GM10847 (cell line): Measurements from ENCODE around the gene GALNT14.

ENCODE experiments used
- POLR2A ChIP-seq: IDR thresholded peaks from 2 replicates; pipeline ENCODE4 v1.6.1; 2011; ENCODE audit not compliant: insufficient read length; ENCODE audit errors: extremely low read depth

GALNT14 gene

DNA sequence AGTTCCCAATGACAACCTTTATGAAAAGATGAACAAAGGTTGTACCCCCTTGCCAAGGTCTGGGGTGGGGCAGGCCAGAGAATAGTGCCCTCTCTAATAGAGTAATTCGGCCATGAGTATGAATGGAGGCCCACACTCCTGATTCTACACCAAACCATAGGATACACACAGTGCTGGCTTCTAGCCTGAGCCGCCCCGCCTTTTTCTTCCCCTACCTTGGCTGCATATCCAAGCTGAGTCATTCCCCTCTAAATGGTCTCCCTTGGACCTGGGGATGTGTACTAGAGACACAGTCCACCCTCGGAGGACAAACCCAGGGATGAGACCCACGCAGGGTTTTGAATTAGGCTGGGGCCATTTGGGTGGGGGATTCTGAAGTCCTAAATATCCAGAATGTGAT, 223.8 kb downstream of the GALNT14 start:
- TF ChIP-seq POLR2A = no peak

DNA sequence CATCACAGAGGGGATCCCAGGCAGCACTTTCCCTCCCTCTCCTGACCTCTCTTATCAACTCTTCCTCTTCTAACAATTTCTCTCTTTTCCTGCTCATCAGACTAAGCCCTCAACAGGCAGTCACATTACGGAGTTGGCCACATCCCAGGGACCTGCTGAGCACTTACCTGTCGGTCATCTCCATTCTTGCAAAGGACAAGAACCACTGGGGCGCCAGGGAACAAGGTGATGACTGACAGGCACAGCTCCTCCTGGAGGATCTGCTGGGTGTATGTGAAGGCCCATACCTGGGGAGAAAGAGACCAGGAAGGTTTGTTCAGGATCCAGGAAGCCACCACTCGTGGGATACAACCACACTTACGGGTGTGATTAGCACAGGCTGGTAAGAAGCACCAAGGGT, 226.2 kb downstream of the GALNT14 start:
- no peak for TF ChIP-seq POLR2A

DNA sequence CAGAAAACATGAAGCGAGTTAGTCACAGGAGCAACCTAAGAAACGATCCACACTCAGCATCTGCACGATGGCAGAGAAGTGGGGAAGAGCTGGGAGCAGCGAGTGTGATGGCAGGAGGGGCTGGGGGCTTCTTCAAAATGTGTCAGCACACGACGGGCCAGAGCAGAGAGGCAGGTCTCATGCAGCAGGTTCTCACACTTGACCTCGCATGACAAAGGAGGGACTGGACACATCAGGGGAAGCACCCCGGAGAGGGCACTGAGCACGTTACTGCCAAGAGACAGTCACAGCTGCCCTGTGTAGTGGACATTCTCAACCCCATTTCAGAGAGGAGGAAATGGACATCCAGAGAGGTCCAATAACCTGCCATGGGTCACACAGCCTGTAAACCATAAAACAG, 226.9 kb downstream of the GALNT14 start:
- TF ChIP-seq POLR2A = no peak

DNA sequence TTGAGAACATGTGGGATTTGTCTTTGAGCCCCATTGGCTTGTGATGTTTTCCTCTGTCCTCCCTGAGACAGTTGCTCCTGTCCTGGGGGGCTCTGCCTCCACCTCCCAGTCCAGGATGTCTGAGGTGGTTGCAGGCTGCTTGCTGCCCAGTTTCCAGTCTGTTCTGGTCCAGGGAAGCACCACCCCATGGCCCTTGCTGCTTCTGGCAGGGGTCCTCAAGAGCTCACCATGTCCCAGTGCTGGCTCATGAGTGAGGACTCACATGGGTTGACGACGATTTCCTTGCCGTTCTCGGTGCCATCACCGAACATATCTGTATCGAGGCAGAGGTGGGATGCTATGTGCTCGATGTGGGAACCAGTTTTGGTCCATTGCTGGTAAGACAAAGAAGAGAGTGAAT, 227.6 kb downstream of the GALNT14 start:
- TF ChIP-seq POLR2A = no peak

DNA sequence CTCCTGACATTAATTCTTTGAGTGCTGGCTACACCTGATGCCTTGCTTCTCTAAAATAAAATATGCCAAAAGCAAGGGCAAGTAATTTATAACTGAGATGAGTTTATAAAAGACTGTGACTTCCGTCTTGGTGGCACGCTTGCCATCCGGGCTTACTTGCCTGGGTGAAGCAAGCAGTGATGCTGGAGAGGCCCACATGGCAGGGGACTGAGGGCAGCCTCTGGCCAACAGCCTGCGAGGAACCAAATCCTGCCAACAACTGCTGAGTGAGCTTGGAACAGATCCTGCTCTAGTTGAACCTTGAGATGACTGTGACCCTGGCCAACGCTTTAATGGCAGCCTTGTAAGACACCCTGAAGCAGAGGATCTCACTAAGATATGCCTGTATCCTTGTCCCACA, 234.9 kb downstream of the GALNT14 start:
- no peak for TF ChIP-seq POLR2A

DNA sequence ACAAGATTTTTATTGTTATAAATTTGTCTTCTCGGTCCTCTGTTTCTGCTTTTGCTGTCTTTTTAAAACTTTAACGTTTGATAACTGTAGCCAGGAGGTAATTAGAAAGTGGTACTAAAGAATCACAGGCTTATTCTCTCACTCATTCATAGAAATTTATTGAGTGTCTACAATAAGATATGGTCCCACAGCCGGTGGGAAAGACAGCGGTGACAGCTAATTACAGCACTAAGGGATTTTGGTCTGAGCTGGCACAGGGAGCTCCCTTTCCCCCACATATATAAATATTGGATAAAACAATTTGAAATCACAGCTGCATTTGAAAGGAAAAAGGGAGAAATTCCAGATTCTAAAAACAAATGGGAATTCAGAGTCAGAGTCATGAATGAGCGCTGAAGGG, 237.9 kb downstream of the GALNT14 start:
- no peak for TF ChIP-seq POLR2A

DNA sequence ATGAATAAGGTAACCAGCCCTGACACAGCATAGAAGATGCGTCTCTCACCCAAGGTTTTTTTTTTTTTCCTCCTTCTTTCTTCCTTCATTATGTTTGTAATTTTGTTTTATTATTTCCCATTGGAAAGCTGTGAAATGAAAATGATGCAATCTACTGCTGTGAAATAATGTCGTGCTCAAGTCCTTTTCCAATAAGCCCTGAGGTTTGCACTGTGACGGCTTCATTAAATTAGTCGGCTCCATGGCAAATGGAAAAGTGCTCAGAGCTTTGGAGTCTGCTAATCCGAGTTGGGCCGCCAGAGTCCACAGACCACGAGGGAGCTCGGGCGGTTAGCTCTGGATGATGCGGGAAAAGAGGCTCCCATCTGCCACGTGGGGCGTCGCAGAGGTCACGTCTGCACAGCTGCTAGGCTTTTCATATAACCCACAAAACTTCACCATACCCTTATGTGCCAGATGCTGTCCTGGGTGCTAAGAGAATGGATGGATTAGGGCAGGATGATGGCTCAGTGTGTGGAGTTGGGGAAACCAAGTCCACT, 238.7 kb downstream of the GALNT14 start:
- TF ChIP-seq POLR2A = no peak

DNA sequence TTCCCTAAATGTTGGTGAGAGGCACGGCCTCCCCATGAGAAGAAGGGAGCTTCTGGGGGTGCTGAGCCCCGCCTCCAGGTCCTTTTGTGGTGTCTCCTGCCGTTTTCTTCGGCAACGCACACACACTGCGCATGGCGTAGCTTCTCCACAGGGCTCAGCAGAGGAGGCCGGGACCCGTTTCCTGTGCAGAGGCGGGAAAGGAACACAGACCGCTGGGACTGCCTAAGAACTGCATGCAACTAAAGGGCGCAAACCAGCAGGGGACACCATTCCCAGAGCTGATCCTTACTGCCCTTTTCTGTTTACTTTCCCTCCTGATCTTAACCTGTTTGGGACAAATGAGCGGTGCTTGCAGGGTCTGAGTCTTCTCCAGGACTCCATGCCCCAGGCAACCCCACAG, 240.7 kb downstream of the GALNT14 start:
- TF ChIP-seq POLR2A = no peak

DNA sequence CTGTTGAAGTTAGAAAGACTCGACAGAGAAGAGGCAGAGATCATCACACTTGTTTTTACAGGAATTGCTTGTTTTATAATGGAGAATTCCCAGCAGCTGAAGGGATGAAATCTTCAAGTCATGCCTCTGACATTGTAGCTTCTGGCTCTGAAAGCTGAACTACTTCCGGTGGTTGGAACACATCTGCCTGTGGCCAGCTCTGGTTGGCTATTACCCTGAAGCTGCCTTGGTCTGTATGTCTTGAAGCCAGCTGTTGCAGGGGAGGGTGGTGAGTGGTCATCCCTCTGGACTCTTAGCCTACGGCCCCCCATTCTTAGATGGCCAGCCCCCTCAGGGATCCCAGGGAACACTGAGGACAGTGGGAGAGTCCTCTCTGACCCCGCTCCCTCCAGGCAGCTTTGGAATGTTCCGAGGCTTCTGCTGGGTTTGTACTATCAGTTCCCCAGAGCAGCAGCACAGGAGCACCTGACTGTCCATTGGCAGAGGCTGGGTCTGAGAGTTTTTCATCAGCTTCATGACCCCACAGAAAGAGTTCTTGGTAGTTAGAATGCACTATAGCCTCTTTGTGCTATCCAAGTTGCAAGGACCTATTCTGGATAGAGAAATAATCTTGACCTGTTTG, 243.6 kb downstream of the GALNT14 start:
- no peak for TF ChIP-seq POLR2A

DNA sequence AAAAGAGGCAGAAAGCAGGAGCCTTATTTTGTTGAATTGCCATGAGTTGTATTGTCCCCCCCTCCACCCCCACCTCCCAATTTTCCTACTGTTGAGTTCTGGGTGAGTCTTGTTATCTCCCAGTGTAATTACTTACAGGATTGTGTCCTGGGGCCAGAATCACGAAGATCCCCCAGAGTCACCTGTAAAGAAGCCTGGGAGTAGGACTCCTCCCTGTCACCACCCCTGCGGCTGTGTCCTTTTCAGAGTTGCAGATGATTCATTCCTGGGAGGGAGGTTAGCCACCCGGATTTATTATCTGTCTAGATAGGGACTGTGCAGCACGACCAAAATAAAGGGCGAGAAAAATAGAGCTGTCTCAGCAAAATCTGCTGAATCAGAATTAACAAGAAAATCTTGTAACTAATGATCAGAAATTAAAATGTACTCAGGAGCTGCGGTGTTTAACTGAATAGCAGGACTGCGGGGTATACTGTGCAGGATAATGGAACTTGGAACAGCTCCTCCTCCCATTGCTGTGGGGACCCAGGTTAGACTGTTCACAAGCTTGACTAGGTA, 249.3 kb downstream of the GALNT14 start:
- TF ChIP-seq POLR2A = no peak

DNA sequence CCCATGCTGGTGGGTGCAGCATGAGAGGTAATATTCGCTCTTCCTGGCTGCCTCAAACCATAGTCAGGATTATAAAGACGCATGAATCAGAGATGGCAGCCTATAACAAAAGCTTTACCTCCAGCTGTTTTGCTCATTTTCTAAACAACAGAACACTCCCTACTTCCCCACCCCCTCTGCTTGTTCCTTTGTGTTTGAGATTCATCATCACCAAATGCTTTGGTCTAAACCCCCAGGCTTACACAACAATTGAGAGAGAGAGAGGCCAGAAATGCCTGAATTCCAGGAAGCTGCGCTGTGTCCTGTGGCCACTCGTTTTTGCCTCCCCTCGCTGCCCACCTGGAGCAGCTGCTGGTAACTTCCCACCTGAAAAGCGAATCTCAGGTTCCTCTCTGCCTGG, 252.2 kb downstream of the GALNT14 start:
- TF ChIP-seq POLR2A = no peak

DNA sequence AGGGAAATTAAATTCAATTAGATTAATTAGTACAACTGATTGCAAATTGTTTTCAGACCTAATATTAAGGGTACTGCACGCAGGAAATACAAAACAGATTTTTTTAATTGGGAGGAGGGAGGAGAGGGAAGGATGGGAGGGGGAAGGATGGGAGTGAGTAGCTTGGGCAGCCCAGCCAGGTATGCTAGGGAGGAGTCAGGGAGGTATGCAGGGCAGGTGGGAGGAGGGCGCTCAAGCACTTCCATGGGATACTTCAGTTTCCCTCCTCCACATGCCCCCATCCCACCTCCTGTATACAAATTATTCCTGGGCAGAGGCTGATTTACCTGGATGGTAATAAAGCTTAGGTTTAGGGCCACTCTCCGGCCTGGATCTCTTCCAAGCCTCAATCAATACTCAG, 254.4 kb downstream of the GALNT14 start:
- TF ChIP-seq POLR2A = no peak

DNA sequence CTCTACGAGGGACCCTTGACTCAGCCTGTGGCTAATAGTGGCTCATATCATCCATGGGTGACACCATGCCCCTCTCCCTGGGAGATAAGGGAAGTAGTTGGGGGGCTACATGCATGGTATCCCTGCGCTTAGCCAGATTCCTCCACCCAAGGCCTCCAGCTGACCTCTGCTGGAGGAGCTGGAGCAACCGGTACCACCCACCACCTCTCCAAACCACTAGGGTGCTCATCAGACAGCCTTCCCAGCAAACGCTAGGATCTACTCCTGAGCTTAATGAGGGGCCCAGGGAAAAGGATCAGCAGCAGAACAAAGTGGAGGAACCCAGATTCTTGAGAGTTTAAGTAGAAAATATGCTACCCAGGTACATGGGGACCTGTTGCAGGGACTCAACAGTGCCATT, 255.1 kb downstream of the GALNT14 start:
- no peak for TF ChIP-seq POLR2A

DNA sequence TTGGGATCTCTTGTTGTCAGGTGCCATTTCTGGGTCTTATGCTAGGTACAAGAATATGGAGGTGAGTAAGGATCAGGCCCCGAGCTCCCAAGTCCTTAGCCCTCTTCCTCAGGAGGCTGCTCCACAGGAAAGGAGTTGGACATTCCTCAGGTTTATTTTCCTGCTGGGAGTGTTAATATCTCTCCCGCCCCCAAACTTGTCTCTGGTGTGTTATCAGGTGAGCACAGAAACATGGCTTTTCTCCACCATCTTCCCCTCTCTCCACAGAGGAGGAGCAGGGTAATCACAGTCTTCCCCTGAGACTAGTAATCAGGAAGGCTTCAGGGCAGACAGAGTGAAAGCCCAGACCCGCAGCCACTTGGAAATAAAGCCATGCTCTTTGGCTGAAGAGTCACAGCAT, 257.7 kb downstream of the GALNT14 start:
- TF ChIP-seq POLR2A = no peak

DNA sequence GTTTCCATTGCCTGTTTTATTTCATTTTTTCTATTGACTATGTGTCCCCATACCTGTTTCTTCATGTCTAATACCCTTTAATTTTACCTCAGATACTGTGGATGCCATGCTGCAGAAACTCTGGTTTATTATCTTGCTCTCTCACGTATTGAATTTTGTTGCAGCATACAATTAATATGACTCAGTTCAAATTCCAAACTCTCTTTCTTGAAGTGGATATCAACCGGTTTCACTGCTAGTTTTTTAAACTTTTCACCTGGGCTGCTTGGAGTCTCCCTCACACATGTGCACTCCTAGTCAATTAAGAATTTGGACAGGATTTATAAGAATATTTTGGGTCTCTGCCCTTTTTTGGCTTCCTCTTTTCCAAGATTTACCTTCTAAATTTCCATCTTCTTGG, 260.4 kb downstream of the GALNT14 start:
- TF ChIP-seq POLR2A = no peak

DNA sequence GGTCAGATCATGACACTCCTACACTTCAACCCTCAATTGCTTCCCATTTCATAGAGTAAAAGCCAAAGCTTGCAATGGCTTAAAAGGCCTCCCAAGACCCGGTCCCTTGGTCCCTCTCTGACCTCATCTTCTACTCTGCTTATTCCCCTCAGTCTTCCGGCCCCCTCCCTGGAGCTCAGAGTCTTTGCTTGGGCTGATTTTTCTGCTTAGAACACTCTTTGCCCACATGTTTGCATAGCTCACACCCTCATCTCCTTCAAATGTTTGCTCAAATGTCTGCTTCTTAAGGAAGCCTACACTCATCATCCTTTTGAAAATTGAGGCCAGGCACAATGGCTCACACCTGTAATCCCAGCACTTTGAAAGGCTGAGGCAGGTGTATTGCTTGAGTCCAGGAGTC, 265.4 kb downstream of the GALNT14 start:
- TF ChIP-seq POLR2A = no peak

DNA sequence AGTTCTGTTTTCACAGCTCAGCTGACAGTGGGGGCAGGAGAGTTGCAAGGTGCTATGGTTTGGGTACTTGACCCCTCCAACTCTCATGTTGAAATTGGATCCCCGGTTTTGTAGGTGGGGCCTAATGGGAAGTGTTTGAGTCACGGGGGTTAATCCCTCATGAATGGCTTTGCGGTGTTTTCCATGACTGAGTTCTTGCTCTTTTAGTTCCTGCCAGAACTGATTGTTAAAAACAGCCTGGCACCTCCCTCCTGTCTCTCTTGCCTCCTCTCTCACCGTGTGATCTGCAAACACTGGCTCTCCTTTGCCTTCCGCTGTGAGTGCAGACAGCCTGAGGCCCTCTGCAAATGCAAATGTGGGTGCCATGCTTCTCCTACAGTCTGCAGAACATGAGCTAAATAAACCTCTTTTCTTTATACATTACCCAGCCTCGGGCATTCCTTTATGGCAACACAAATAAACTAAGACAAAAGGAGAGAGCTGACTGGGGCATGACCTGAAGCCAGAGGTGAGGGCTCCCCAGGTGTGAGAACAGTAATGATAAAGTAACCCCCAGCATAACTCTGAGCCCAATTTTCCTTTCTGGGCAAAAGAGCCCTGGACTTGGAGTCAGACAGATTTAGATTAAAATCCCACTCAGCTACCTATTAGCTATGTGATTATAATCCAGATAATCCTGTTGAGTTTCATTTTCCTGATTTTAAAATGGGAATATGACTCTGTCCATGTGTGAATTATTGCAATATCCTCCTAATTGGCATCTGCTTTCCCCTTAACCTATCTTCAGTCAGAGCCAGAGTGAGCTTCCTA, 266.1 kb downstream of the GALNT14 start:
- TF ChIP-seq POLR2A = no peak

DNA sequence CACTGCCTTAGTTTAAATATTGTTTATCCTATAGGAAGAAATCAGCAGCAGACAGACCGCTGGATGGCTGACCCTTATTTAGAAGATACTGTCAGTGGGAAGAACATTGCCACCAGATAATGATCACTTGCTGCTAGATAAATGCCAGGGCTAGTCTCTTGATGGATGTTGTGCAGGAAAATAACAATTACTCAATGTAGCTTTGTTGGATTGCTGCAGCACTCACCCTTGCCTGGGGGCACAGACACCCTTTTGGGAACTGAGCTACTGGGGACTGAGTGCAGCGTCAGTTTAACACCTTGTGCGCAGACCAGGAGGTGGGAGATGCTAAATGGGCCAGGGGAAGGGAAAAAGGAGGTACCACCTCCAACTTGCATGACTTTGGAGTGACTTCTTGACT, 266.8 kb downstream of the GALNT14 start:
- TF ChIP-seq POLR2A = no peak
